ENCODE data around the gene CNKSR3.

The CNKSR3 gene

DNA sequence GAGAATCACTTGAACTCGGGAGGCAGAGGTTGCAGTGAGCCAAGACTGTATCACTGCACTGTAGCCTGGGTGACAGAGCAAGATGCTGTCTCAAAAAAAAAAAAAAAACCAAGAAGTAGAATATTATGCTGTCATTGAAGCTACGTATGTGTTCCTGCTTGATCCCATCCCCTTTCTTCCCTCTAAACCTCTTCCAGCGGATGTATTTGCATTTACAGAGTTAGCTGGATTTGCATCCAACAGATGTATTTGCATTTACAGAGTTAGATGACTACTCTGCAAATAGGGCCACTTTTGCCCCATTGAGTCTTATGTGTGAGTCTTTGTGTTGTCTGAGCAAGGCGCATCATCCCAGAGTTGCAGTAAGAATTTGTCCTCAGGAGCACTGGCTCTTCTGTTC lies 128.9 kb downstream of the CNKSR3 start:
- DNase-seq (ENCODE audit: low spot score): no peak

DNA sequence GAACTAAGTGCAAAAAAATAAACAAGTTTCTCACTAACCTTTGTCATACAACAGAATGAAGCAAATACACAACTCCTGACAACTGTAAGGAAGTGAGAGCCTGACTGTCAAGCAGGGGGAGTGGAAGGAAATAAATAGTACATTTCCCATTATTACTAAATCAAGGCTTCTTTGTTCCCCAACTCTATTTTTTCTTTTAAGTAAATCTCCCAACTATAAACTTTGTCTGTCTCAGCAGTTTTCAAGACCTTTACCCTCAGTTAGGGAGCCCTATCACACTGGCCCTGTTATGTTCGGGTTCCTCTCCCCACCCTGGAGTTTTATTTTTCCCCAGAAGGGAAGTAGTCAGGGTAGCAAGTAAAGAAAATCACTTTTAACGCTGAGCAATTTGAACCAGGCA lies 129.7 kb downstream of the CNKSR3 start:
- DNase-seq (ENCODE audit: low spot score): no peak

DNA sequence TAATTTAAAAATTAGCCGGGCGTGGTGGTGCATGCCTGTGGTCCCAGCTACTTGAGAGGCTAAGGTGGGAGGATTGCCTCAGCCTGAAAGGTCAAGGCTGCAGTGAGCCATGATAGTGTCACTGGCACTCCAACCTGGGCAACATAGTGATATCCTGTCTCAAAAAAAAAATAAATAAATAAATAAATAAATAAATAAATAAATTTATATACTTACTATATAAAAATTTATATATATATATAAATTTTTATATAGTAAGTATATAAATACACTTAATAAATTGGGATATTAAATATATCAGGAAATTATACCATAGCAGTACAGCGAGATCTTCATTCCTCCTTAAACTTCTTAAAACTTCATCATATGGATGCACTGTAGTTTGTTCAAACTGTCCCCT lies 130.9 kb downstream of the CNKSR3 start:
- DNase-seq (ENCODE audit: low spot score): no peak

DNA sequence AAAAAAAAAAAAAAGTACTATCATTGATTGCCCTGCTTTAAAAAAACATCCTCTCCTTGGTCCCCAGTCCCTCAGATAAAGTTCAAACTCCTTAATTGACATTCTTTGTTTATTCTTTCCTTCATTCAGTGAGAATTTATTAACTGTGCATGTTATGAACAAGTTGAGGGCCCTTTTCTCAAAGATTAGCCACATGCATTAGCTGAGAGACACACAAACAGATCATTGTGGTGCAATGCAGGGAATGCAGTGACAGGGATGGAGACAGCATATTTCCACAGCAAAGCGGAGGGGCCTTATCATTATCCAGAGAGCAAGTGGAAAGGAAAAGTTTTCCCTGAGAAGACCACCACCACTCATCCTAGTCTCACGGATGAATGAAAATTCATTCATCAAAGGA lies 132.0 kb downstream of the CNKSR3 start:
- DNase-seq (ENCODE audit: low spot score): no peak

DNA sequence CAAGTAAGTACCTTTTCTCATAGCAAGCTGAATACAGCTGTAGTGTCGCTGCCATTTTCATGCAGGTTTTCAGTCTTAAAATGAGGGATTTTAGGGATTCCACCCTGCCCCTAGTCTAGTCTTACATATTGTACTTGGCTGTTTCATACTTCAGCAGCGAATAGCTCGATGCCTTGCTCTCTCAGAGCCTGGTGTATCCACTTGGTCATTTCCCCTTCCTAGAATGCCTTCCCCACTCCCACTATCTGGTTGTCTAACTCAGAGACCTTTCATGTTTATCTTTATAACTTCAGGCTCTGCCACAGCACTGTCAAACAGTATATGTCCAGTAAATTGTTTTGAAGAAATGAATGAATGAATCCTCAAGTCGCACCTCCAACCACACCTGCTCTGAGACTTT lies 132.8 kb downstream of the CNKSR3 start:
- DNase-seq (ENCODE audit: low spot score): no peak

DNA sequence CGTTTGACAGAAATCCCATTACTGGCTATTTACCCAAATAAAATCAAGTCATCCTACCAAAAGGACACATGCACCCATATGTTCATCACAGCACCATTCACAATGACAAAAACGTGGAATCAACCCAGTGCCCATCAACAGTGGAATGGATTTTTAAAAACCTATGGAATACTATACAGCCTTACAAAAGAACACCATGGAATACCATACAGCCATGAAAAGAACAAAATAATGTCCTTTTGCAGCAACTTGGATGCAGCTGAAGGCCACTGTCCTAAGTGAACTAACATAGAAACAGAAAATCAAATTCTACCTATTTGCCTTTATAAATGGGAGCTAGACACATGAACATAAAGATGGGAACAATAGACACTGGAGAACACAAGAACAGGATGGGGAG lies 136.5 kb downstream of the CNKSR3 start:
- no peak for DNase-seq (ENCODE audit: low spot score)

DNA sequence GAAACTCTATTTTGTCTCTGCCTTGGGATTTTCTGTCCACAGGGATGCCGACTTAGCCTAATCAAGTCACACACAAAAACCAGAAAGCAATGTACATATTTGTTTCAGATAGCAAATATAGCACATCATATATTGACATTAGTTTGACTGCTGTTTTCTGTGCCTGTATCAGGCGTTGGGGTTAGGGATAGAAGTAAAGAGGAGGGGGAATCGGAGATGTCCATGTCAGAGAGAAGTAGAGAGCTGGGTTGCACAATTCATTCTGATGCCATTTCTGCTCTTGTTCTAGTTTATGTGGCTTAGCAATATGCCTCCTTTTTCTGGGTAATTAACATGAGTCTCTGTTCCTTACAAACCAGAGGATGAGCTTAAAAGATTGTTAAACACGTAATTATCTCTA lies 139.2 kb downstream of the CNKSR3 start:
- no peak for DNase-seq (ENCODE audit: low spot score)

DNA sequence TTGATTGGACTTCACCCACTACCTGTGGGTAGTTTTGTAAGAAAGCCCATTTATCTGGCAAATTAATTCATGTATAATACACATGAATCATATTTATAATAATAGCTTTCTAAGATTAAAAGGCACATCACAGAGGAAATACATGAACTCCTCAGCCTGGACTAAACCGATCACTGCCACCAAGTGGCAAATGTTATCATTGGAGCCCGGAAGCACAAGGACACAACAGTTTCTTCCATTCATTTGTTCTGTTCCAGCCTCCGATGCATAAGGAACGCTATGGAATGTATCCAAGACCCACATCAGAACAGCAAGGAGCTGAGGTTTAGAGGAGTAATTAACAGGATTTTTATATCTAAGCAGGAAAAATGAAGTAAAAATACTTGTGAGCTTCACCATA lies 139.9 kb downstream of the CNKSR3 start:
- DNase-seq (ENCODE audit: low spot score): no peak

DNA sequence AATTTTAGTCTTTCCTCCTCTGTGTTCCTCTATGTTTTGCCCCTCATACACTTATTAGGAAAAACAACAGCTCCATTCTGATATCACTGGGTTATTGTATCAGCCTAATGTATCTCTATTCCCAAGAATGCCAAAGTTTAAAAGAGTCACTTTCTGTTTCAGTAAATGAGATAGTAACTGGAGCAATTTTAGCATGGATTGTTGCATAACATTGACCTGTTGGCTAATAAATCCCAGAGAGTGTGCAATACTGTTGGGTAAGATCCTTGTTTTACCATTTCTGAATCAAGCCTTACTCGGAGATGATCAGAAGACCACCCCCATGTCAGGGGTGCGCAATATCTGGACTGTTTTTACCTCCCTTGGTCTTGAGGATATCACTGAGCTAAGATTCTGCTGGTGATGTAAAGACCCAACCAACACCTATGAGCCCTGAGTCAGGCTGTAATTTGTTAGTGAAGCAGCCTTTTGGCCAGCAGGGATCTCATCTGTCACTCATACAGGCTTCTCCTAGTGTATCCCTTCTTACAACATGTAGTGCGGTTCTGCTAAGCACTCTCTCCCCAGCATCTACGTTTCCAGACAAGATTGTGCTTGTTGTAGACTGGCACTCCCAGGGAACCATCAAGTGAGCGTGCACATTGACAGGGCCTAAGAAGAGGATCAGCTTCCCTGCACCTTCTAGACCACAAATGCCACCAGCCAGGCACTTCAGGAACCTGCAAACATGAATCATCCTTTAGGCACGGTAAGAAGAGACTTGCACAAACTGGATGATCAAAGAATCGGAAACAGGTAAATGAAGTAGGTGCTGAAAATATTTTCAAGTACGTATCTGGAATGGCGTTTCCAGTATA lies 142.4 kb downstream of the CNKSR3 start:
- DNase-seq (ENCODE audit: low spot score): no peak

DNA sequence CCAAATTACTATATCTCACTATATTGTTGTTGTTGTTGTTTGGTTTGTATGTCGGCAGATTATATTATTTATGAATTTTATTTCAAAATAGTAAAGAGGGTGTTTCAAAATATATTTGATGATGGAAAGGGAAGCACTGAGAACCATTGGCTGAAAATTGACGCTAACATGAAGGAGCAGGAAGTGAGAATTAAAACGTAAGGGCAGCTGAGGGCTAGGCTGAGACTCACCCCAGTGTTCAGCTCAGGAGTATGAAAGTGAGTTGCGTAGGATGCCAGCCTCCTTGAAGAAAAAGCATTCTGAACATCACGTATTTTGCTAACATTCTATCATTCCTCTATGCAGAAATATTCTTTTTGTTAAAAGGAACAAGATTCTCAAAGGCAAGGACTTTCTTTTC lies 143.1 kb downstream of the CNKSR3 start:
- no peak for DNase-seq (ENCODE audit: low spot score)

DNA sequence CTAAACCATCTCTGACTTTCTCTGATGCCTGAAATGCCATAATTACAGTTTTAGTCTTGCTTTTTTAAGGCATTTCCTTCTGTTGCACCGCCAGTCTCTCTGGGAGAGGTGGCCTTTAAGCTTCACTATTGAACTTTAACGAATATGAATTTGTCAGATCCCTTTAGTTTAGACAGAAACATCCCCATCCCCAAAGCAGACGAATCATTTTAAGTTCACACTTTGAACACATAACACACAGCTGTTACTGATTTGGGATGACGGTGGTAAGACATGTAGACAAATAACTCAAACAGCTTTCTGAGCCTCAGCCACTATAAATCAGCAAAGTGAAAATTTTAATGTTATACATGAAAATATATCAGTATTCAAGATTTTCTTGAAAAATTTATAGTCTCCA lies 146.7 kb downstream of the CNKSR3 start:
- DNase-seq (ENCODE audit: low spot score): no peak

DNA sequence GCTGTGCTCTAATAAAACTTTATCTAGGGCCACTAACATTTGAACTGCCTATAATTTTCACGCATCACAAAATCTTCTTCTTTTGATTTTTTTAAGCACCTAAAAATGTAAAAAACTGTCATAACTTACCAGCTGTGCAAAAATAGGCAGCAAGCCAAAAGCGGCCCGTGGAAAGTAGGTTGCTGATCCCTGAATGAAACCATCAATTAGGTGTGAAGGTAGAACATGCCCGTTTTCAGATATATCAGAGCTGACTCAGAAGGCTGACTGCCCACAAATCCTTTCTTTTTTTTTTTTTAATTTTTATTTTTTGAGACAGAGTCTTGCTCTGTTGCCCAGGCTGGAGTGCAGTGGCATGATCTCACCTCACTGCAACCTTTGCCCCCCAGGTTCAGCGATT lies 149.0 kb downstream of the CNKSR3 start:
- DNase-seq (ENCODE audit: low spot score): no peak

DNA sequence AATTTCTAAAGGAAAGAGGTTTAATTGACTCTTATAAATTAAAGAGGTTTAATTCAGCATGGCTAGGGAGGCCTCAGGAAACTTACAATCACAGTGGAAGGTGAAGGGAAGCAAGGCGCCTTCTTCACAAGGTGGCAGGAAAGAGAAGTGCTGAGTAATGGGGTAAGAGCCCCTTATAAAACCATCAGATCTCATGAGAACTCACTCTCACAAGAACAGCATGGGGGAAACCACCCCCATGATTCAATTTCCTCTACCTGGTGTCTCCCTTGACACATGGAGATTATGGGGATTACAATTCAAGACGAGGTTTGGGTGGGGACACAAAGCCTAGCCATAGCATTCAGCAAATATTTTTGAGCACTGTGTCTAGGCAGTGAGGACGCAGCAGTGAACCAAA lies 150.0 kb downstream of the CNKSR3 start:
- no peak for DNase-seq (ENCODE audit: low spot score)

DNA sequence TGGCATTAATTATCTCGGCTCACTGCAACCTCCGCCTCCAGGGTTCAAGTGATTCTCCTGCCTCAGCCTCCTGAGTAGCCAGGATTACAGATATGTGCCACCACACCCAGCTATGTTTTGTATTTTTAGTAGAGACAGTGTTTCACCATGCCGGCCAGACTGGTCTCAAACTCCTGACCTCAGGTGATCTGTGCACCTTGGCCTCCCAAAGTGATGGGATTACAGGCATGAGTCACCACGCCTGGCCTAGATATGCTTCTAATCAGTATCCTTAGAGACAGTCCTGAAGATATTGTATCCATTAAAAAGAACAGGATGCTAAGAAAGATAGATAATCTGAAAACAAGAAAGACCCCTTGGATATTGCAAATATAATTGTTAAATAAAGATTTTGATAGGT lies 150.8 kb downstream of the CNKSR3 start:
- no peak for DNase-seq (ENCODE audit: low spot score)

DNA sequence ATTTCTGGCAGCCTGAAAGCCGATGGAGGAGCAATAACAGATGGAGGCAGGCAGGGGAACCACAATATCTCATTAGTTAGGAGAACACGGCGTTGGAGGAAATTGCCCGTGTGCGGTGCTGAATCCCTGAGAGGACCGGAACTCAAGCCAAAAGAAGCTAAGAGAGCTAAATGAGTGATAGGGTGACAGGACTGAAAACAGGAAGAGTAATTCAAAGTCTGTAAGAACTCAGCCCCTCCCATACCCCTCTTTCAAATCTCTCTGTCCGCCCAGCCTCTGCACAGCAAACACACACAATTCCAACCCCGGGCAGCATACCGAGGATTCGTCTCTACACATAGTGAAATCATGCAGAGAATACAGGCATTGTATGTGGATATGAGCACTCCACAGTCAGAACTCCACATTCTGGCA lies 151.3 kb downstream of the CNKSR3 start:
- no peak for DNase-seq (ENCODE audit: low spot score)

DNA sequence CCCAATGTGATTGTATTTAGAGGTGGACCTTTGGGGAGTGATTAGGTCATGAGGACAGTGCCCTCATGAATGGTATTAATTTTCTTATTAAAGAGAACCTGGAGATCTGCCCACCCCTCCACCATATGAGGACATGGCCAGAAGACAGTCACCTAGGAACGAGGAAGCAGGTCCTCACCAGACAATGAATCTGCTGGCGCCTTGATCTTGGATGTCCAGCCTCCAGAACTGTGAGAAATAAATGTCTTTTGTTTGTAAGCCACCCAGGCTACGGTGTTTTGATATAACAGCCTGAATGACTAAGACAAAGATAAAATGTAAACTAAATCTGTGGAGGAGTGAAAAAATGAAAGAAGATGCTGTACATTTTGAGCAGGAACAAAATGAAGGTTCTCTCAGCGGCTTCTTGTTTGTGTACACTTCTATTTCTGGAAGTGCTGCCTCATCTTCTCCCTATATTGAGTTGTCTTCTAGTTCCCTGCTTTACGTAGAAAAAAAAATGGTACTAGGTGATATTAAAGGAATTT lies 152.4 kb downstream of the CNKSR3 start:
- no peak for DNase-seq (ENCODE audit: low spot score)

DNA sequence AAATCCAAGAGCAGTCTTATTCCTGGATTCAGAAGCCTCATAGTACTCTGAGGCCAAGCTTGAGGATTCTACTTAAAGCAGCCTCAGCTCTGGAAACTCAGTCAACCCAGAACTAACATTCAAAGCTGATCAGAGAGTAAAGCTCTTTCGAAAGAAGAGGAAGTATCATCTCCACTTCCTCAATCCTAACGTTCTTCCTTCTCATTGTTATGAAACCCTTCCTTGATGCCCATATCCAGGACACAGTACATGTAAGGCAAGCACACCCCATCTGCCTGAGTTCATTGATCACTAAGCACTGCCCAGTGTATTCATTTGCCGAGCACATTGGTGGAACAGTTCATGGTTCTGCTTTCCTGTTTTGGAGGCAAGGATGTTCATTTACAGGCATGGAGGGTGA lies 153.8 kb downstream of the CNKSR3 start, which contains the start of gene IPCEF1:
IPCEF1 (minus strand) TSS at position 114 of the 400 bp plus-strand sequence. CDS start 90,856 bp downstream, outside the sequence.
- no peak for DNase-seq (ENCODE audit: low spot score)

DNA sequence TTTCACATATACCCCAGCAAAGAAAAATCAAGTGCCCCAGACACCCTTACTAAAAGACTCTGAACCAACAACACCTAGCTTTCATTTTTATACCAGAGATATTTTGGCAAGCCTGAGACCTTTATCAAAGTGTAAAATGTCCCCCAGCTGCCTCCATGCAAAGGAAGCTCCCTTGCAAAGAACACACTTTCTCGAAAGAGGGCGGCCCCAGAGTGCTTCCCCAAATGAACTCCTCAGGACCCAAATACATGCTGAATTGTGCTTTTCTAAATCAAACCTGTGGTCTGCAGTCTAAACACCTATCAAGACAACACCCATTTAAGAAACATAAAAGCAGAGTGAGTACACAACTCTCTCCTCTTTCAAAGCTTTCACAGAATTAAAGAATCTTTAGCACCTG lies 154.4 kb downstream of the CNKSR3 start:
- no peak for DNase-seq (ENCODE audit: low spot score)

DNA sequence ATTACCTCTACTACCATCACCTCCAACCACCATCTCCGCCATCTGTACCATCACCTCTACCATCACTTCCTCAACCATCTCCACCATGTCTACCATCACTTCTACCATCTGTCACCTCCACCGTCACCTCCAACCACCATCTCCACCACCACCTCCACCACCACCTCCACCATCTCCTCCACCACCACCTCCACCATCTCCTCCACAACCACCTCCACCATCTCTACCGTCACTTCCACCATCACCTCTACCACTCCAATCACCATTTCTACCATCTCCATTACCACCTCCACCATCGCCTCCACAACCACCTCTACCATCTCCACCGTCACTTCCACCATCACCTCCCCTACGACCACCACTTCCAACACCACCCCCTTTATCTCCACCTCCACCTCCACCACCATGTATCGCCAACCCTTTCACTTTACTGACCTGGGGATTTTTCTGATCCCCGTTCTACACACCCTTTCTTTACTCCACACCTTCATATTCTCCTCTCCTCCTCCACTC lies 156.2 kb downstream of the CNKSR3 start:
- no peak for DNase-seq (ENCODE audit: low spot score)

DNA sequence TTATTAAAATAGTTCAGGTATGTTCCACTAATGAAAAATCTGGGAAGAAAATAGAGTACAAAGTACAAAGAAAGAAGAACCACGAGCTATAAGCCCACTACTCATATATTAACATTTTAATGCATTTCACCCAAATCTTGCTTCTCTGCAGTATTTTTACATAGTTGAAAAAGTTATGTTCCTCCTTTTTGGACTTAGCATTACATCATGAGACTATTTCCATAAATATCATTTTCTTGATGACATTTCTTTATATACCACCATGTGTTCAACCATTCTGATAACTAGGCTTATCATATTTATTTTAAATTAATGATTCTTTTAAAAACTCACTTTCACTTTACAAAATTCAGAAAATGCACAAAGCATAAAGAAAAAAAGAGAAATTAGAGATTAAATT lies 156.9 kb downstream of the CNKSR3 start:
- DNase-seq (ENCODE audit: low spot score): no peak

DNA sequence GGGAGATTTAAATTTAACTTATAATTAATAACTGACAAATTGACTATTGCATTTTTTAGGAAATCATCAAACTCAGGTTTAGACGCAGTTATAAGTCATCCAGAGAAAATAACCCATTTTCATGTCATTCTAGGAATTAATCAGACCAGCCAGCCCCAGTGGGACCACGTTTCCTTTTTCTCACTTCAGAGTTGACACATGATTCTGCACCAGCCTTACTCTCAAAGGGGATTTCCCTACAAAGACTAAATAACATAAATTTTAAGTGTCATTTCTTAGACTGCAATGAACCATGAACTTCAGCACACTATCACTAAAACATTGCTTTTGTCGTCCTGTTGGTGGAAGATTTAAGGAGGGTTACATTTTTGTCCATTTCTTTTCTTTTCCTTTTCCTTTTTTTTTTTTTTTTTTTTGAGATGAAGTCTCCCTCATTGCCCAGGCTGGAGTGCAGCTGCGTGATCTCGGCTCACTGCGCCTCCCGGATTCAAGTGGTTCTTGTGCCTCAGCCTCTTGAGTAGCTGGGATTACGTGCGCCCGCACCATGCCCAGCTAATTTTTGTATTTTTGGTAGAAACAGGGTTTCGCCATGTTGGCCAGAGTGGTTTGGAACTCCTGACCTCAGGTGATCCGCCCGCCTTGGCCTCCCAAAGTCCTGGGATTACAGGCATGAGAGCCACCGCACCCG lies 157.4 kb downstream of the CNKSR3 start:
- no peak for DNase-seq (ENCODE audit: low spot score)

DNA sequence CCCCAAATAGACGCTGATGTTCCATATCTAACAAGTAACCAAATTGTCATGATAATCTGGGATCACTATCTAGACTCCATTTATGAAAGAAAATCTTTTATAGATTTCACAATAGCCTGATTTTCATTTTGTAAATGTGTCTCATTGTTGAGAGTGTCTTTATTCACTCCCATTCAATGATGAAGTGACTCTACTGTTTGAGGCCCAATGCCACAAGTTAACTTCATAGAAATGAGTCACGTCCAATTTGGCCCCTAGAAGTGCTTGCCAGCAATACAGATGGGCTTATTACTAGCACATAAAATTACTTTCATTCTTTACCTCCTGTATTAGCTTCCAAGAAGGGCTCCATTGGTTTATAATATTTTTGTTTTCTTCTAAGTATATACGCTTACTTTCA lies 160.2 kb downstream of the CNKSR3 start:
- no peak for DNase-seq (ENCODE audit: low spot score)

DNA sequence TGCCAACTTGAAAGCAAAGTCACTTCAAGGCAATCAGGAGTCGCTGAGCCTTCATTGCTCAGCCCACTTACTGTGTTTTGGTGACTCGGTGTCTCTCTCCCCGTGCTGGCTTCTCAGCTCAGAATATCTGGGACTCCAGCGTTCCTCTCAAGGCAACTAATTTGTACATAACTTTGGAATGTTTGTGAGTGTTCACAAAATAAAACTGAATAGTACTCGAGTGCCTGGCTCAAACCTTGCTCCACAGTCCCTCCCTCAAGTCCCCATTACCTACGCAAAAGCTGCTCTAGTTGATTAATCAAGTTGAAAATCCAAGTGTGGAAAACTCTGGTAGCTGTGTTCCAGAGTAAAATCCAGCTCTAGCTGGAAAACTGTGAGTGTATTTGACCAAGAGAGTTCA lies 162.5 kb downstream of the CNKSR3 start:
- no peak for DNase-seq (ENCODE audit: low spot score)
